Measurements from ENCODE around the gene RAB24.
"Not testable (repeated sequence)": the region's sequence is repeated elsewhere in the genome, so short reads cannot be mapped to it uniquely, and the experiment has no call there.

RAB24 gene

GRCh38 chr5:177310757-177311391 is 7.4 kb upstream of the RAB24 start:
- DNase-seq = no peak

- DNase-seq = no peak
Observed at GRCh38 chr5:177310332-177310731, 6.8 kb upstream of the RAB24 start.

GRCh38 chr5:177309351-177310191 is 6.1 kb upstream of the RAB24 start:
- DNase-seq = peak; percentile 78 to 79

GRCh38 chr5:177308740-177309139 is 5.2 kb upstream of the RAB24 start:
- DNase-seq = no peak

DNA sequence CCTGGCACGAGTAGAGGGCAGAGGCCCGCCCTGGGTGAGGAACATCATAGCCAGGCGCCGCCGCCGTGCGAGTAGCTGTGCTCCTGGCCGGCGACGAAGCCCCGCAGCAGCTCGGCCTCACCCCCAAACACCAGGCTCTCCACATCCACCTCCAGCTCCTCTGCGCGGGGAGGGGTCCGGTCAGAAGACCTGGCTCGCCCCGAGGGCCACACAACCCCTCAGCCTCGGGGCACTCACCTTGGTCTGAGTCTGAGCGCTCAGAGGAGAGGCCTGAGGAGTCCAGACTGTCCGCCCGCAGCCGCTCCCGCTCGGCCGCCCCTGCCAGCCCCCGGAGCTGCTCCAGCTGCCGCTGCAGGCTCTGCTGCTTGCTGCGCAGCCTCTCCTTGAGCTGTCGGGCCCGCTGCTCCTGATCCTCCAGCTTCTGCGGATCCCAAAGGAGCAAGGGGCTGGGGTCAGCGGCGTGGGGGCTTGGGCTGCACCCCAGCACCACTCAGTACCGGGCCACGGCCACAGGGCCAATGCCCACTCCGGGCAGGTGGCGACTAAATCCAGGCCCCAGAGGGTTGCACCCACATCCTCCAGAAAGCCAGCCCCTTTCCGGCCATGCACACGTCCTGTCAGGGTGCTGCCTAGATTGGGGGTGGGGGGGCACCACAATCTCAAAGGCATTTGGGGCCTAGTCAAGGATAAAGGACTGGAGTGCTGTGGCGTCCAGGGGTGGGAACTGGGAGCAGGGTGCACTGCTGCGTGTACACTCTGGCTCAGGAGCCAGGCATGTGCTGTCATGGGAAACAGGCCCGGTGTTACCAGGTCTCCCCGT is 4.2 kb upstream of the RAB24 start:
- DNase-seq = no peak

- no peak for DNase-seq
Observed at GRCh38 chr5:177306674-177307543, 3.4 kb upstream of the RAB24 start.

GRCh38 chr5:177306103-177306640 is 2.7 kb upstream of the RAB24 start:
- DNase-seq = not testable (repeated sequence)

DNA sequence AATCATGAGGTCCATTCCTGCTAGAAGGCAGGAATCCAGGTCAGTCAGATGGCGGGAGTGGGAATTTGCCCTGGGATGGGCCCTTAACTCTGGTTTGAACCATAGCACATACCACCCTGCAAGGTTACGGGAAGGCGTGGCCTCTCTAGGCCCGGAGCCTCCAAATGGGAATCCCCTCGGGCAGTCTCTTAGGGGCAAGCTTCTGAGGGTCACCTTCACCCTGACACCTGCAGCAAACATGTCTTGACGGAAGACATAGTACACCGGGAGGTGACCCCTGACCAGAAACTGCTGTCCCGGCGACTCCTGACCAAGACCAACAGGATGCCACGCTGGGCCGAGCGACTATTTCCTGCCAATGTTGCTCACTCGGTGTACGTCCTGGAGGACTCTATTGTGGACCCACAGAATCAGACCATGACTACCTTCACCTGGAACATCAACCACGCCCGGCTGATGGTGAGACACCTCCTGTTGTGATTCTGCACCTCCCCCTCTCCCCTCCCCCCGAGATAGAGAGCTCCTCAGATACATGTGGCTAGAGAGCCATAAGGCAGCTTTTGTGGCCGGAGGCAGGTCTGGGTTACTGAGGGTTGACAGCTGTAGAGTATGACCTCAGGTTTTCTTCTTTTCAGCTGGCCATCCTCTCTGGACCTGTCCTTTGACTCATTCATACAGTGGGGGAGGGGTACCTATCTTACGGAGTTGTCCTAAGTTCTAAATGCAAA is 1.0 kb upstream of the RAB24 start:
- DNase-seq = peak in 1 of 2 donors; percentile 38

- no peak for DNase-seq
Observed at GRCh38 chr5:177303925-177304391, 439 bp upstream of the RAB24 start.

- no peak for DNase-seq
Observed at GRCh38 chr5:177302354-177303110, 987 bp downstream of the RAB24 start.

- DNase-seq = no peak
Observed at GRCh38 chr5:177301503-177302165, 1.9 kb downstream of the RAB24 start.

- no peak for DNase-seq
Observed at GRCh38 chr5:177300951-177301350, 2.6 kb downstream of the RAB24 start.

- peak; percentile 46 to 51 for DNase-seq
Observed at GRCh38 chr5:177300236-177300880, 3.2 kb downstream of the RAB24 start.

DNA sequence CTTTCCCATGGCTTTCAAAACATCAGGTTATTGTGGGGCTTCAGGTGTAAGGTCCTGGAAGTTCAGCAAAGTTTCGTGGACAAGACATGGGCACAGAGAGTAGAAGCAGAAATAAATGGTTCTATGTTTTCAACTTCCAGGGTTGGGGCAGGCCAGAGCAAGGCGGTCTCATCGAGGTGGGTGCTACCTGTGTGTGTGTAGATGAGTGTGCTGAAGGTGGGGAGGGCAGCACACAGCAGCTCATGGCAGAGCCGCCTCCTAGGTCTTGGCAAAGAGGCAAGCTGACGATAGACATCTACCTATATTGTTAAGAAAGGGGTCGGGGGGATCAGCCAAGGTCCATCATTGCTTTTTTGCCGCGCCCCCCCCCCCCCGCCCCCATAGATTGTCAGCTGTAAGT is 3.8 kb downstream of the RAB24 start:
- no peak for DNase-seq

GRCh38 chr5:177297922-177298321 is 5.6 kb downstream of the RAB24 start:
- DNase-seq = no peak

DNA sequence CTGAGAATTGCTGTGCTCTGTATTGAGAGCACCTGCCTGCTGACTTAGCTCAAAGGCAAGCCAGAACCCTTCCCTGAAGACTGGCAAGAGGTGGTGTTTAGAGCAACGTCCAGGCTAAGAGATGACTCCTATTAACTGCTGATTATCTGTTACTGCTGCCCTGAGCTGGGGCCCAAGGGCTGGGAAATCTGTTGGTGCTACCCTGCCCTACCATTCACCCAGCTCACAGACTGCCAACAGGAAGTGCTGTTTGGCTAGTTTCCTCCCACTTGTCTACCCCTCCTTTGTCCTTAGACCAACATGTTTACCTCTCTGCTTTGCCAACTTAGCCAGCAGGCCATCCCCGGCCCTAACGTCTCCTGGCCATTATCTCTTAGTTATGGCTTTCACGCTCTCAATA is 6.9 kb downstream of the RAB24 start:
- no peak for DNase-seq

DNA sequence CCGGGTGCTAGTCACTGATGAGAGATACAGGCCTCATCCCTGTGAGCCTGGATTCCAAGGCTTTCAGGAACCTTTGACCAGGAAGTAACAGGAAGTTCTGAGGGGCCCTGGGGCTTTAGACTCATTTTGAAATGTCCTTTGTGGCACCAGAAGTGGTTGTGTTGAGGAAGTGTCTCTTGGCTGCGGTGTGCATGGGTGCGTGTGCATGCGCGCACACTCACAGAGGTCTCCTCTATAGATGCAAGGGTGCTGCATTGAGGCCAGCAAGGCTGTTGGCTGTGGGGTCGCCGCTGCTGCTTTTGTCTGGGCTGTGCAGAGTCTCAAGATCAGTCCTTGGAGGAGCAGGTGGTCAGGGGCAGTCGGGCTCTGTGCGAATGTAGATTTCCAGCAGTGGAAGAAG is 7.6 kb downstream of the RAB24 start:
- DNase-seq = no peak

DNA sequence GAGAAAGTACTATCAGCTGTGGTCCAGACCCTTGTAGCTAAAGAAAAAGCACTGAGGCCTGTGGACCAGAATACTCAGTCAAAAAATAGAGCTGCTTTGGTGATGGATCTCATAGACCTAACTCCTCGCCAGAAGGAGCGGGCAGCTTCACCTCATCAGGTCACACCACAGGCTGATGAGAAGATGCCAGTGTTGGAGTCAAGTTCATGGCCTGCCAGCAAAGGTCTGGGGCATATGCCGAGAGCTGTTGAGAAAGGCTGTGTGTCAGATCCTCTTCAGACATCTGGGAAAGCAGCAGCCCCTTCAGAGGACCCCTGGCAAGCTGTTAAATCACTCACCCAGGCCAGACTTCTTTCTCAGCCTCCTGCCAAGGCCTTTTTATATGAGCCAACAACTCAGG is 8.9 kb downstream of the RAB24 start:
- DNase-seq = no peak

- DNase-seq = no peak
Observed at GRCh38 chr5:177293819-177294581, 9.5 kb downstream of the RAB24 start.
